Endothelial cell of umbilical vein (primary cell): Measurements from ENCODE around the gene BEAN1.

Source experiments
- CTCF ChIP-seq, 2 donors: IDR thresholded peaks; 1 replicate in 1 of 2; 2 replicates in 1 of 2; pipeline ENCODE4 v1.5.1; 2011; ENCODE audit warnings: low read length in 2 of 2, mild to moderate bottlenecking in 2 of 2, moderate library complexity in 2 of 2, control low read depth in 1 of 2, inconsistent platforms in 1 of 2, low read depth in 1 of 2; ENCODE audit not compliant: insufficient read depth in 1 of 2; ENCODE audit errors: extremely low read depth in 1 of 2
- EZH2 ChIP-seq: IDR thresholded peaks from 2 replicates; pipeline ENCODE4 v1.6.1; 2012; ENCODE audit warnings: borderline replicate concordance, low read depth, mild to moderate bottlenecking, moderate library complexity, low read length, inconsistent platforms; ENCODE audit not compliant: severe bottlenecking
- FOS ChIP-seq: IDR thresholded peaks from 2 replicates; pipeline ENCODE4 v1.6.1; 2011; ENCODE audit warnings: mild to moderate bottlenecking, low read length, moderate library complexity, borderline replicate concordance; ENCODE audit not compliant: insufficient read depth
- GATA2 ChIP-seq: IDR thresholded peaks from 2 replicates; pipeline ENCODE4 v1.7.0; 2011; ENCODE audit warnings: low read depth, mild to moderate bottlenecking, moderate library complexity, mixed read lengths, low read length; ENCODE audit not compliant: insufficient read length, insufficient read depth
- MAX ChIP-seq: IDR thresholded peaks from 2 replicates; pipeline ENCODE4 v1.6.1; 2011; ENCODE audit not compliant: insufficient read depth, insufficient read length
- MYC ChIP-seq: IDR thresholded peaks from one replicate; pipeline ENCODE4 v1.6.1; 2011; ENCODE audit warnings: mild to moderate bottlenecking, low read depth, low read length
- POLR2A ChIP-seq: IDR thresholded peaks from 2 replicates; pipeline ENCODE4 v1.6.1; 2012; ENCODE audit warnings: low read depth, mild to moderate bottlenecking, control low read depth, low read length
- POLR2AphosphoS5 ChIP-seq: IDR thresholded peaks from 2 replicates; pipeline ENCODE4 v1.6.1; 2012; ENCODE audit warnings: low read depth, mild to moderate bottlenecking, control low read depth, low read length, moderate library complexity; ENCODE audit not compliant: insufficient read depth

GRCh38 chr16:66510711-66511601, 83.9 kb downstream of the BEAN1 start:
- TF ChIP-seq EZH2 (no peak), CTCF (IDR thresholded peaks at IDR 0.05; ENCODE audit: extremely low read depth in 1 of 2, insufficient read depth in 1 of 2, low read depth in 1 of 2, low read length in 2 of 2) (no peak), POLR2A (no peak), MAX (no peak), FOS (no peak), POLR2AphosphoS5 (peak; percentile 8), MYC (no peak), GATA2 (no peak)
